Nephron (organoid): Measurements from ENCODE around the gene CHTF18.

ENCODE experiments used
- H3K27ac Mint-ChIP-seq, 3 experiments: 2 replicates each; pipeline ENCODE4 v1.8.0; 2020; ENCODE audit warnings: mixed read lengths in 3 of 3, mild to moderate bottlenecking in 2 of 3, moderate library complexity in 1 of 3
- H3K27me3 Mint-ChIP-seq: 2 replicates; pipeline ENCODE4 v1.8.0; 2021; ENCODE audit warnings: low read depth, mild to moderate bottlenecking, moderate library complexity, mixed read lengths
- H3K36me3 Mint-ChIP-seq: 2 replicates; pipeline ENCODE4 v1.8.0; 2020; ENCODE audit warnings: low read depth, mixed read lengths
- H3K4me1 Mint-ChIP-seq: 2 replicates; pipeline ENCODE4 v1.8.0; 2020; ENCODE audit warnings: mixed read lengths
- H3K4me3 Mint-ChIP-seq, 3 experiments: 2 replicates each; pipeline ENCODE4 v1.8.0; 2020; ENCODE audit warnings: mild to moderate bottlenecking in 3 of 3, mixed read lengths in 3 of 3, moderate library complexity in 2 of 3
- H3K9me3 Mint-ChIP-seq: 2 replicates; pipeline ENCODE4 v1.8.0; 2020; ENCODE audit warnings: mixed read lengths
- TF ChIP-seq, protein P1 (sequence below), 3 experiments: fragments of 200-600 bp; sonication (generic); IDR thresholded peaks; one replicate each; pipeline ENCODE4 v1.5.0; 2021; ENCODE audit warnings: antibody characterized with exemption in 3 of 3; ENCODE audit not compliant: unreplicated experiment in 3 of 3

The CHTF18 gene

DNA sequence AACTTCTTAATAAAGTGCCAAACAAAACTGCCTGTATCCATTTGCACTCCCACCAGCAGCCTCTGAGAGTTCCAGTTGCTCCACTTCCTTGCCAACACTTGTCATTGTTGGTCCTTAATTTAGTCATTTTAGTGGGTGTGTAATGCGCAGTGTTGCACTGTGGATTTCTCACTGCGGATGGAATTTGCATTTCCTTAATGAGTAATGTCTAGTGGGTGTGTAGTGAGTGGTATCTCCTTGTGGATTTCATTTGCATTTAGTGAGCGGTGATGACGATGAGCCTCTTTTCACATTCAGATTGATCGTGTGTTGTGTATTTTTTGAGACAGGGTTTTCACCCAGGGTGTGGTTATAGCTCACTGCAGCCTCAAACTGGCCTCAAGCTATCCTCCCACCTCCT lies 32.0 kb upstream of the CHTF18 start:
- TF ChIP-seq, protein P1, sequence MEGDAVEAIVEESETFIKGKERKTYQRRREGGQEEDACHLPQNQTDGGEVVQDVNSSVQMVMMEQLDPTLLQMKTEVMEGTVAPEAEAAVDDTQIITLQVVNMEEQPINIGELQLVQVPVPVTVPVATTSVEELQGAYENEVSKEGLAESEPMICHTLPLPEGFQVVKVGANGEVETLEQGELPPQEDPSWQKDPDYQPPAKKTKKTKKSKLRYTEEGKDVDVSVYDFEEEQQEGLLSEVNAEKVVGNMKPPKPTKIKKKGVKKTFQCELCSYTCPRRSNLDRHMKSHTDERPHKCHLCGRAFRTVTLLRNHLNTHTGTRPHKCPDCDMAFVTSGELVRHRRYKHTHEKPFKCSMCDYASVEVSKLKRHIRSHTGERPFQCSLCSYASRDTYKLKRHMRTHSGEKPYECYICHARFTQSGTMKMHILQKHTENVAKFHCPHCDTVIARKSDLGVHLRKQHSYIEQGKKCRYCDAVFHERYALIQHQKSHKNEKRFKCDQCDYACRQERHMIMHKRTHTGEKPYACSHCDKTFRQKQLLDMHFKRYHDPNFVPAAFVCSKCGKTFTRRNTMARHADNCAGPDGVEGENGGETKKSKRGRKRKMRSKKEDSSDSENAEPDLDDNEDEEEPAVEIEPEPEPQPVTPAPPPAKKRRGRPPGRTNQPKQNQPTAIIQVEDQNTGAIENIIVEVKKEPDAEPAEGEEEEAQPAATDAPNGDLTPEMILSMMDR (IDR thresholded peaks at IDR 0.05; ENCODE audit: unreplicated experiment in 3 of 3): no peak
- Mint-ChIP-seq H3K27me3 (peaks cover 22% of the 10 kb centered on the region), H3K27ac (no peak overlapping the region), H3K4me3 (no peak overlapping the region), H3K9me3 (peaks cover 3% of the 10 kb centered on the region), H3K36me3 (no peaks in the 10 kb centered on the region), H3K4me1 (peaks cover 4% of the 10 kb centered on the region)

DNA sequence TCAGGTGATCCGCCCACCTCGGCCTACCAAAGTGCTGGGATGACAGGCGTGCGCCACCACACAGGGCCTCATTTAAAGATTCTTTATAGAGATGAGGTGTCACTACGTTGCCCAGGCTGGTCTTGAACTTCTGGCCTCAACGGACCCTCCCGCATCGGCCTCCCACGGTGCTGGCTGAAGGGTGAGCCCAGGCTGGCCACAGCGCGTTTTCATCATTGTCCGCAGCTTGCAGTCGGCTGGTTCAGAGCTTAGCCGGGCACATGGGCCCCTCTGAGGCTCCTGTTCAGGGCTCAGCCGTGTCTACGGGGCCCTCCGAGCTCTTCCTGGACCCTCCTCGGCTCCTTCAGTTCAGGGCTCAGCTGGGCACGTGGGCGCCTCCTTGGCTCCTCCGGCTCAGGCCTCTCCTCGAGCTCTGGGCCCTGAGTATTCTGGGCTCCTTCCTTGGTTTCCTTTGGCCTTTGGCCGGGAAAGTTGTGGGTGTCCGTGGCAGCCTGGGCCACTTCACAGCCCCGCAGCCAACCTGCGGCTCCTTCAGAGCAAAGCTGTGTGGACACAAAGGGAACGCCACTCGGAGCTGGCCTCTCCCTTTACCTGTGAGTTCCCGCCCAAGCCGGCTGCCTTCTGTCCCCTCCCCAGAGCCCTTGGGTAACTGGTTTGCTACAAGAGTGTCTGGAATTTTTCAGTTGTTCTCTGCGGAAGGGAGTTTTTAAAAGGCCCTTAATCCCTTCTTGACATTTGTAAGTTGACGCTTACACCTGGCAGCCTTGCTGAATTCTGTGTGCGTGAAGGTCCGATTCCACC lies 29.1 kb upstream of the CHTF18 start:
- TF ChIP-seq, protein P1 (IDR thresholded peaks at IDR 0.05; ENCODE audit: unreplicated experiment in 3 of 3): no peak
- Mint-ChIP-seq H3K9me3 (peaks cover 3% of the 10 kb centered on the region), H3K27me3 (no peaks in the 10 kb centered on the region), H3K27ac (peak overlapping the region in 2 of 3 experiments; percentile 24 to 73), H3K4me3 (no peak overlapping the region), H3K4me1 (peaks cover 4% of the 10 kb centered on the region), H3K36me3 (no peaks in the 10 kb centered on the region)

DNA sequence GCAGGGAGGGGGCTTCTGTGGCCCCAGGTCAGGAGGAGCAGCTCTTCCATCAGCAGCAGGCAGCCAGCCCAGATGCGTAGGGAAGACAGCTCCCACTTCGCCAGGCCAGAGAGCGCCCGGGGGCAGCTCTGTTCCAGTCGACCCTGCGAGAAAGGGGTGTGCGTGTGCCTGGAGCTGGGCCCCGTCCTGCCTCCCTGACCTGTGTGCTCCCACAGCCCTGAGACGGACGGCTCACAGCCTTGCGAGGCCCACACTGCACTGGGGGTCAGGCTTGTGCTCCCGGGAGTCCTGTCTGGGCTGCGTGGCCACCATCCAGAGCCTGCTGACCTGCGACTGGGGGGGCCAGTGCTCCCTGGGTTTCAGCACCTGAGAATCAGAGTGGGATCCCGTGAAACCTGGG lies 28.4 kb upstream of the CHTF18 start:
- H3K4me1 Mint-ChIP-seq: peaks cover 4% of the 10 kb centered on the region
- no peaks in the 10 kb centered on the region for H3K36me3 Mint-ChIP-seq
- TF ChIP-seq, protein P1 (IDR thresholded peaks at IDR 0.05; ENCODE audit: unreplicated experiment in 3 of 3): no peak
- peaks cover 3% of the 10 kb centered on the region for H3K9me3 Mint-ChIP-seq
- H3K4me3 Mint-ChIP-seq: no peak overlapping the region
- H3K27me3 Mint-ChIP-seq: no peaks in the 10 kb centered on the region
- H3K27ac Mint-ChIP-seq: peak overlapping the region in 2 of 3 experiments; percentile 24 to 73

DNA sequence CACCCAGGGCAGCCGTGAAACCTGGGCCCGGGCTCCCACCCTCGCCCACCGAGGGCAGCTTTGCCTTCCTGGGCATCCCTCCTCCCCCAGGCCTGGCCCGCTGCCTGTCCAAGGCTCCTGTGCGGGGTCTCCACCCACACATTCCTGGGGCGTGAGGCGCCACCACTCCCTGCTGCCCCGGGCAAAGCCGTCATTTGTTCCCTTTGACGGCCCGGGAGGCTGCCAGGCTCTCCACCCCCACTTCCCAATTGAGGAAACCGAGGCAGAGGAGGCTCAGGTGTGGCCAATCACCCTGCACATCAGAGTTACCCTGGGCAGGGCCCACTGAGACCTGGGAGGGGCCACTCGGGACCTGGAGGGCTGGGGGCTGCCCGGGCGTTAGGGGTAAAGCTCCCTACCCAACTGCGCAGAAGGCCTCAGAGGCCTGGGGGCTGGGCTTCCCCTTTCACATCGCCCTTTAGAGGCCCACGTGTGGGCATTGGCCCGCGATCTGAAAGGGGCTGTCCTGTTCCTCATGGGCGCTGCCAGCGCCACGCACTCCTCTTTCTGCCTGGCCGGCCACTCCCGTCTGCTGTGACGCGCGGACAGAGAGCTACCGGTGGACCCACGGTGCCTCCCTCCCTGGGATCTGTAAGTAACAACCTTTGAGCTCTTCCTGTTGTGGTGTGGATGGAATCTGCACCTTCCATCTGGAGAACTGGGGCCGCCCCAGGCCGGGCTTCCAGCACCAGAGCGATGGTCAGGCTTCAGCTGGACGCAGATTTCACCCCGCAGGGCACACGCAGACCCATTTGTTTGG lies 27.7 kb upstream of the CHTF18 start, which contains the start of gene MSLN:
Gene MSLN (plus strand): TSS at position 190 of the 799 bp plus-strand sequence. CDS start 1,947 bp downstream, outside the sequence.
- H3K27ac Mint-ChIP-seq: peak within 1 kb of the TSS in 2 of 3 experiments; percentile 54 to 85
- TF ChIP-seq, protein P1 (IDR thresholded peaks at IDR 0.05; ENCODE audit: unreplicated experiment in 3 of 3): no peak
- H3K9me3 Mint-ChIP-seq: peaks cover 3% of the 10 kb centered on the region
- H3K4me1 Mint-ChIP-seq: peaks cover 4% of the 10 kb centered on the region
- H3K36me3 Mint-ChIP-seq: no peaks in the 10 kb centered on the region
- peak within 1 kb of the TSS; percentile 2 to 44 (median 18) for H3K4me3 Mint-ChIP-seq
- no peaks in the 10 kb centered on the region for H3K27me3 Mint-ChIP-seq

DNA sequence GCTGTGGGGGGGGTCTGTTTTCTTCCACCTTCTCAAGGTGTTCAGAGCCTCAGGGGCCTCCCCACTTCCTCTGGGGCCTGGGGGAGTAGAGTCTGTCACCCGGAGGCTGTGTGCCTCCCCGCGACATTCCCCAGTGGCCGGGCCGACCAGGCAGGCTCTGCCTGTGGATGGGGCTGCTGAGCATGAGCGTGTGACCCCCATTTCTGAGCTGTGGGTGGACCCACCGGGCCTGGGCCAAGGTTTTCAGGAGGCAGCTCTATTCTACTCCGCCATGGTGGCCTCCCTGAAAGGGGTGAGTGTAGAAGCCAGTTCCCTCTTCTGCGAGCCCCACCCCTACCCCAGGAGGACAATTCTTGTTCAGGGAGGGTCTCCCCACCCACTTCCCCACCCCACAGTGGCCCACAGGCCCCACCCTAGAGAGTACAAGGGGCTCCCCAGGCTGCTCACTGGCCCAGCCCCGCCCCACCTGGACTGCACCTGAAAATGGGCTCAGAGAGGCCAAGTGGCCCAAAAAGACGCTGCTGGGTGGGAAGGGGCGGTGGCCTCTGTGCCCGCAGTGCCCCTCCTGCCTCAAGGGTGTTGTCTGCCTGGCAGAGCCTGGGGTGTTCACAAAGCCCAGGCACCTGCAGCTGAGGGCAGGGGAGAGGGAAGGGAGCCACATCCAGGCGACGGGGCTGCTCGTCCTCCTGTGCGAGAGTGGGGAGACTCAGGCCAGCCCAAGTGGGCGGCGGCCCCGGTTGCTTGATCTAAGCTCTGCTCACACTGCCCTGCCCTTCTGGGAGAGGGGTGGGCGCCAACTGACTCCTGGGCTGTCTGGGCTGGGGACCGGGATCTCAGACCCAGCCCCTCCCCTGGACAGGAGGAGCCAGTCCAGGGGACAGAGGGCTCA lies 26.6 kb upstream of the CHTF18 start:
- Mint-ChIP-seq H3K4me3 (no peak overlapping the region), H3K36me3 (no peaks in the 10 kb centered on the region), H3K4me1 (peaks cover 4% of the 10 kb centered on the region), H3K27ac (no peak overlapping the region), H3K9me3 (no peaks in the 10 kb centered on the region), H3K27me3 (no peaks in the 10 kb centered on the region)
- TF ChIP-seq, protein P1 (IDR thresholded peaks at IDR 0.05; ENCODE audit: unreplicated experiment in 3 of 3): no peak
